Caco-2 (cell line): ENCODE data around the gene SOX9. TPM values are rescaled to one million over a fixed set of nuclear protein-coding genes. Genes with fewer than 3 reads are reported as not detected.
A peak's percentile ranks its signal among the peaks of the same experiment; 100 is the strongest.

ENCODE experiments used
- BruUV-seq: library from RNA; stranded (reverse); fragments of 400-500 nt; replicated peaks from 2 replicates; lab custom pipeline; 2021; lab: Mats Ljungman, UMichigan
- CTCF ChIA-PET: fragments of 300-600 bp; sonication (Branson Sonifier 250); formaldehyde crosslinking; loops from one replicate; lab custom pipeline; 2022; ENCODE audit warnings: antibody characterized with exemption; lab: Charles Lee
- POLR2A ChIA-PET: fragments of 300-600 bp; sonication (Branson Sonifier 250); formaldehyde crosslinking; loops from one replicate; lab custom pipeline; 2022; ENCODE audit warnings: antibody characterized with exemption; lab: Charles Lee
- DNase-seq, 2 experiments: peaks; one replicate each; pipeline versions ENCODE4 v3.0.0 to v3.0.0-alpha.2; 2020 to 2022
- H3K27me3 ChIP-seq: replicated peaks from 2 replicates; pipeline ENCODE4 v1.6.0; 2011; ENCODE audit warnings: low read length; ENCODE audit not compliant: control insufficient read depth, insufficient read depth
- H3K36me3 ChIP-seq: 2 replicates; pipeline ENCODE4 v1.5.1; 2011; ENCODE audit warnings: low read length; ENCODE audit not compliant: control insufficient read depth, insufficient read depth
- H3K4me1 ChIP-seq: fragments of 250-450 bp; sonication (Bioruptor Pico); 2 replicates; pipeline ENCODE4 v1.5.1; 2020; ENCODE audit warnings: mild to moderate bottlenecking
- H3K4me3 ChIP-seq: 2 replicates; pipeline ENCODE4 v1.5.1; 2011; ENCODE audit warnings: low read depth, mild to moderate bottlenecking, control low read depth, low read length
- H3K9me3 ChIP-seq: fragments of 250-450 bp; sonication (Bioruptor Pico); 2 replicates; pipeline ENCODE4 v1.5.1; 2020; ENCODE audit warnings: mild to moderate bottlenecking, moderate library complexity
- H3K27ac Mint-ChIP-seq: one replicate; pipeline ENCODE4 v1.8.0; 2022; ENCODE audit warnings: mixed read lengths; ENCODE audit not compliant: unreplicated experiment
- H3K27me3 Mint-ChIP-seq: one replicate; pipeline ENCODE4 v1.8.0; 2022; ENCODE audit warnings: mixed read lengths; ENCODE audit not compliant: insufficient read depth, unreplicated experiment
- H3K36me3 Mint-ChIP-seq: one replicate; pipeline ENCODE4 v1.8.0; 2022; ENCODE audit warnings: mild to moderate bottlenecking, mixed read lengths; ENCODE audit not compliant: insufficient read depth, unreplicated experiment
- H3K4me1 Mint-ChIP-seq: one replicate; pipeline ENCODE4 v1.8.0; 2022; ENCODE audit warnings: low read depth, mixed read lengths; ENCODE audit not compliant: unreplicated experiment
- H3K4me3 Mint-ChIP-seq: one replicate; pipeline ENCODE4 v1.8.0; 2022; ENCODE audit warnings: mild to moderate bottlenecking, moderate library complexity, mixed read lengths; ENCODE audit not compliant: unreplicated experiment
- H3K9me3 Mint-ChIP-seq: one replicate; pipeline ENCODE4 v1.8.0; 2022; ENCODE audit warnings: mixed read lengths; ENCODE audit not compliant: unreplicated experiment
- CTCF ChIP-seq, 2 experiments: fragments of 200-600 bp in 1 of 2; IDR thresholded peaks; 1 replicate in 1 of 2; 2 replicates in 1 of 2; pipeline versions ENCODE4 v1.5.1 to v1.8.0; 2011 to 2022; ENCODE audit warnings: antibody characterized with exemption in 1 of 2, control low read depth in 1 of 2, inconsistent platforms in 1 of 2, low read depth in 1 of 2, low read length in 1 of 2, mild to moderate bottlenecking in 1 of 2, moderate library complexity in 1 of 2; ENCODE audit not compliant: insufficient read depth in 1 of 2, severe bottlenecking in 1 of 2, unreplicated experiment in 1 of 2
- intact Hi-C: fragments of 100-400 bp; cut with micrococcal nuclease; formaldehyde crosslinking; loops from one replicate; pipeline ENCODE4 v1.10.0; 2022; ENCODE audit not compliant: unreplicated experiment
- total RNA-seq: library from RNA; stranded (reverse); gene quantifications from 2 replicates; pipeline ENCODE4 v1.2.3, GENCODE V29; 2022

The SOX9 gene
- total RNA-seq, 1 experiment from 2014 or later: 46.2 TPM

- H3K36me3 ChIP-seq: no peaks in the 10 kb centered on the region
- POLR2A ChIA-PET: no interaction called here
- H3K4me3 Mint-ChIP-seq: no peak overlapping the region
- DNase-seq: no peak
- peaks cover 26% of the 10 kb centered on the region for H3K36me3 Mint-ChIP-seq
- CTCF ChIA-PET: no interaction called here
- no peaks in the 10 kb centered on the region for H3K27me3 ChIP-seq
- H3K4me1 Mint-ChIP-seq: no peaks in the 10 kb centered on the region
- intact Hi-C loops: loop anchor here (1.0 to 5.0 kb wide), 4 partner anchors 160 to 879 kb away; no protein-coding TSS in a partner anchor
- no peaks in the 10 kb centered on the region for H3K9me3 Mint-ChIP-seq
- no peak for TF ChIP-seq CTCF (IDR thresholded peaks at IDR 0.05; ENCODE audit: insufficient read depth in 1 of 2, low read depth in 1 of 2, low read length in 1 of 2, severe bottlenecking in 1 of 2, unreplicated experiment in 1 of 2)
- peaks cover 4% of the 10 kb centered on the region; the same call in 1 of the 2 replicates for H3K4me1 ChIP-seq
- H3K4me3 ChIP-seq: no peak overlapping the region
- no peak overlapping the region for H3K27ac Mint-ChIP-seq
- no TSS peak for BruUV-seq
- H3K27me3 Mint-ChIP-seq: no peaks in the 10 kb centered on the region
- H3K9me3 ChIP-seq: no peaks in the 10 kb centered on the region
Observed at GRCh38 chr17:72117535-72118334, 3.1 kb upstream of the SOX9 start.

- Histone ChIP-seq H3K27me3 (no peaks in the 10 kb centered on the region), H3K36me3 (no peaks in the 10 kb centered on the region), H3K4me1 (peaks cover 11% of the 10 kb centered on the region), H3K9me3 (no peaks in the 10 kb centered on the region), H3K4me3 (no peak overlapping the region)
- intact Hi-C loops: loop anchor here (1.0 to 5.0 kb wide), 4 partner anchors 161 to 880 kb away; no protein-coding TSS in a partner anchor
- ChIA-PET POLR2A (no interaction called here), CTCF (interaction anchor here (1.4 kb wide), 1 partner anchor 33 kb away, joined by 10 read pairs; no protein-coding TSS in a partner anchor)
- no peak overlapping the region for H3K27ac Mint-ChIP-seq
- BruUV-seq: no TSS peak
- peaks cover 5% of the 10 kb centered on the region for H3K4me1 Mint-ChIP-seq
- peaks cover 34% of the 10 kb centered on the region for H3K36me3 Mint-ChIP-seq
- TF ChIP-seq CTCF (IDR thresholded peaks at IDR 0.05; ENCODE audit: insufficient read depth in 1 of 2, low read depth in 1 of 2, low read length in 1 of 2, severe bottlenecking in 1 of 2, unreplicated experiment in 1 of 2): peak; percentile 87 to 92
- H3K27me3 Mint-ChIP-seq: no peaks in the 10 kb centered on the region
- DNase-seq: peak; percentile 66 to 78
- peak overlapping the region; percentile 84 for H3K4me3 Mint-ChIP-seq
- H3K9me3 Mint-ChIP-seq: no peaks in the 10 kb centered on the region
Observed at GRCh38 chr17:72118335-72119076, 2.3 kb upstream of the SOX9 start.
